Upper lobe of left lung (tissue), 6 donors: ENCODE measurements around the gene FCN1. TPM values are rescaled to one million over a fixed set of nuclear protein-coding genes. Genes with fewer than 3 reads are reported as not detected.

Experiments
- ATAC-seq, 2 donors: fragments of 200-7000 bp; cut with Tn5 transposase; one replicate each; pipeline ENCODE4 v1.9.1; 2022; ENCODE audit warnings: mild to moderate bottlenecking in 2 of 2, moderate library complexity in 2 of 2; ENCODE audit not compliant: low FRiP score in 2 of 2
- DNase-seq, 2 donors: peaks; one replicate each; pipeline ENCODE4 v3.0.0-alpha.2; 2019 to 2020
- H3K27ac ChIP-seq, 4 donors: fragments of 200-600 bp; sonication (generic); one replicate each; pipeline ENCODE4 v1.5.1; 2016 to 2019
- H3K27me3 ChIP-seq, 4 donors: fragments of 200-600 bp; sonication (generic); one replicate each; pipeline ENCODE4 v1.5.1; 2017 to 2019
- H3K36me3 ChIP-seq, 4 donors: fragments of 200-600 bp; sonication (generic); one replicate each; pipeline ENCODE4 v1.5.1; 2016 to 2019
- H3K4me1 ChIP-seq, 4 donors: fragments of 200-600 bp; sonication (generic); one replicate each; pipeline ENCODE4 v1.5.1; 2018 to 2019
- H3K4me3 ChIP-seq, 4 donors: fragments of 200-600 bp; sonication (generic); one replicate each; pipeline ENCODE4 v1.5.1; 2017 to 2019; ENCODE audit warnings: mild to moderate bottlenecking in 2 of 4, moderate library complexity in 1 of 4
- H3K9me3 ChIP-seq, 4 donors: fragments of 200-600 bp; sonication (generic); one replicate each; pipeline ENCODE4 v1.5.1; 2018 to 2019
- EP300 ChIP-seq, 4 donors: sonication (generic); formaldehyde crosslinking; IDR thresholded peaks; one replicate each; pipeline ENCODE4 v1.5.1; 2017; ENCODE audit warnings: antibody characterized with exemption in 4 of 4, control low read depth in 2 of 4
- POLR2A ChIP-seq, 4 donors: fragments of 450-650 bp; IDR thresholded peaks; one replicate each; pipeline ENCODE4 v1.5.1; 2016 to 2017; ENCODE audit warnings: antibody characterized with exemption in 4 of 4, mild to moderate bottlenecking in 2 of 4
- POLR2AphosphoS5 ChIP-seq, 2 donors: sonication (generic); formaldehyde crosslinking; IDR thresholded peaks; one replicate each; pipeline ENCODE4 v1.5.1; 2017; ENCODE audit warnings: antibody characterized with exemption in 2 of 2
- WGBS, 2 donors: methylation state at CpG; one replicate each; pipeline ENCODE4 v1.1.5; 2017 to 2018; 5-methylcytosine and 5-hydroxymethylcytosine counted together
- total RNA-seq, 6 donors: library from RNA; depleted of rRNA in 4 of 6; stranded (reverse); fragments of >200 nt in 4 of 6; gene quantifications; one replicate each; pipeline versions ENCODE4 v1.1.0 to v1.2.1, GENCODE V29; 2016 to 2021
- TF ChIP-seq, protein P1 (sequence below), 6 experiments: fragments of 450-650 bp in 4 of 6; fragments of 200-600 bp in 2 of 6; sonication (generic) in 2 of 6; IDR thresholded peaks; one replicate each; pipeline ENCODE4 v1.5.1; 2016 to 2019; ENCODE audit warnings: antibody characterized with exemption in 6 of 6
- donor health status: DM: no; HTN: no; CAD: no; lungs with moderate emphysema.
- donor health status: DM: no; HTN: yes; CAD: no; lungs with severe emphysema.

FCN1 gene
- 100 to 1,000 TPM in 1 of 6 donors, 10 to 100 TPM in 5; 11.5 to 147 (median 19.7) TPM for total RNA-seq

DNA sequence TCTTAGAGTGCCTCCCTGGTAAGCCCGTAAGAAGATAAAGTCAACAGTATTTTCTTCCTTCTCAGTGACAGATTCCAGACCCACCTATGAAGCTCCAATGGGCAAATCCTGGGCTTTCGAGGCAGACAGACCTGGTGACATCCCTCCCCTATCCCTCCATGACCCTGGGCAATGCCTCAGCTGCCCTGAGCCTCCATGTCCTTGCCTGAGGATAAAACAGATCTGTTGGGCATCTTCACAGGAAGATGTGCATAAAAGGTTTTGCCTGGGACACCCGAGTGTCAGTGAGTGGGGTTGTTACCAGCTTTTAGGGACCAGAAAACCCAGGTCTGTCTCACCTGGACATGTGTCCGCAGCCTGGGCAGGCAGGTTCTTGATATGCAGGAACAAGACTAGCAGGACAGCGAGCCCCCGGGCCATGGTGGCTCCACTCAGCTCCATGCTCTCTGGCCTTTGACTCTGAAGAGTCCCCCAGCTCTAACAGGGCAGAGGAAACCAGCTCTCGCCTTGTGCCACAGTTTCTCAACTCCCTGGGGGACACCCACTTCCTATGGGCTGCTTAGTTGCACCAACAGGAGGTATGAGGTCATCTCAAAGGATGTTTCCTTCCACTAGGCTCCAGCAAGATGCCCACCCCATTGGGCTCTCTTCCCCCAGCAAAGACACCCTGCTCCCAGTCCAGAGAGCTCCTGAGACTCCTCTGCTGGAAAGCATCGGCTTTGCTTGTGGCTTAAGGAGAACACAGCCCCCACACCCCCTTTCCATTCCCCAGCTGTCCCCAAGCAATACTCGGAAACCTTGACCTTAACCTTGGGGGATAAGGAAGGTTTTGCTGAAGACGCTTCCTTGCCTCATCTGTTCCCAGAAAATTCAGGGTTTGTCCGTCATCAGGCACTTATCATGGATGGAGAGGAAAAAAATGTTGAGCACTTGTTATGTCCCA is at the start of gene FCN1:
Gene FCN1 (minus strand): TSS at position 482 of the 943 bp plus-strand sequence. CDS start 41 bp downstream, at position 441.
- Histone ChIP-seq H3K36me3 (no peaks in the 10 kb centered on the region), H3K4me3 (peak within 1 kb of the TSS in 3 of 4 donors; percentile 5 to 35 (median 13)), H3K4me1 (peaks cover 0 to 10% (median under 1%) of the 10 kb centered on the region in 4 donors), H3K9me3 (peaks cover 0 to 8% (median 4%) of the 10 kb centered on the region in 4 donors), H3K27me3 (no peaks in the 10 kb centered on the region), H3K27ac (peak within 1 kb of the TSS in 2 of 4 donors; percentile 54 to 58)
- ATAC-seq (peak in 1 of 2 donors; percentile 49), DNase-seq (peak in 1 of 2 donors; percentile 44)
- no peak for TF ChIP-seq EP300 (IDR thresholded peaks at IDR 0.05)
- TF ChIP-seq, protein P1, sequence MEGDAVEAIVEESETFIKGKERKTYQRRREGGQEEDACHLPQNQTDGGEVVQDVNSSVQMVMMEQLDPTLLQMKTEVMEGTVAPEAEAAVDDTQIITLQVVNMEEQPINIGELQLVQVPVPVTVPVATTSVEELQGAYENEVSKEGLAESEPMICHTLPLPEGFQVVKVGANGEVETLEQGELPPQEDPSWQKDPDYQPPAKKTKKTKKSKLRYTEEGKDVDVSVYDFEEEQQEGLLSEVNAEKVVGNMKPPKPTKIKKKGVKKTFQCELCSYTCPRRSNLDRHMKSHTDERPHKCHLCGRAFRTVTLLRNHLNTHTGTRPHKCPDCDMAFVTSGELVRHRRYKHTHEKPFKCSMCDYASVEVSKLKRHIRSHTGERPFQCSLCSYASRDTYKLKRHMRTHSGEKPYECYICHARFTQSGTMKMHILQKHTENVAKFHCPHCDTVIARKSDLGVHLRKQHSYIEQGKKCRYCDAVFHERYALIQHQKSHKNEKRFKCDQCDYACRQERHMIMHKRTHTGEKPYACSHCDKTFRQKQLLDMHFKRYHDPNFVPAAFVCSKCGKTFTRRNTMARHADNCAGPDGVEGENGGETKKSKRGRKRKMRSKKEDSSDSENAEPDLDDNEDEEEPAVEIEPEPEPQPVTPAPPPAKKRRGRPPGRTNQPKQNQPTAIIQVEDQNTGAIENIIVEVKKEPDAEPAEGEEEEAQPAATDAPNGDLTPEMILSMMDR (IDR thresholded peaks at IDR 0.05): no peak
- TF ChIP-seq POLR2AphosphoS5 (IDR thresholded peaks at IDR 0.05): no peak
- no peak for TF ChIP-seq POLR2A (IDR thresholded peaks at IDR 0.05)
- WGBS, 2 donors: 59 to 66% methylated on average over 10 to 11 of the region's 11 CpGs

DNA sequence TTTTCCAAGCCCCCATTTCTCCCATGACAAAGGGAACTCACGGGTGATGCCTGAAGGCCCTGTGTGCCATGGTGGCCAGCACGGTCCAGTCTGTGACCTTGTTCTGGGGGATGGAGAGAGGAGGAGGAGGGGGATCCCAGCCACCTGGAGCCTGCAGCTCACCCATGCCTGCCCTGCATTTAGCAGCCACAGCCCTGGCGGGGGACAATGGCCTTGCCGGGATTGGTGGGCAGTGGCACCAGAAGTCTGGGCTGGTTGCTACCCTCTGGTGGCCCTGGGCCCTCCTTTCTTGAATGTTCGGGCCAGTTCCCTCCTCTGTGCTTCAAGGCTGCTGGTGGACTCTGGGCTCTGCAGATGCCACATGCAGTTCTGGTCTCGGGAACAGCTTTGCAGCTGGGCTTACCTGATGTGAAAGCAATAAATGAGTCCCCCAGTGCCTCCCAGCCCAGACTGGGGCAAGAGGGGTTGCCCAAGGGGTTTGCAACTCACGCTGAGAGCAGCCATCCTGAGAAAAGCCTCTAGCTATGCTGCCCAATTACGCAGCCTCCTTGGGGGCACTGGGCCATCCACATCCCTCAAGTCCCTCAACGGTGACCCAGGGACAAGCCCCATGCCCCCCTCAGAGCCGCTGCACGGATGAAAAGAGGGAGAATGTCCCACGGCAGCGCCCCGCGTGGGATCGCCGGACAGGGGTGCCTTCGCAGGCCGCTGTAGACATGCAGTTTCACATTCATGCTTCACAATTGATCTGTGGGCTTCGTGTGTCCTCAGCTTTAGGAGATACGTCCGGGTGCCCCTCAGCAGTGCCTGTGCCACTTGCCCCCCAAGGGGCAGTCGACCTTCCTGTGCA is 49.2 kb upstream of the FCN1 start:
- DNase-seq (peak in 1 of 2 donors; percentile 17), ATAC-seq (no peak)
- Histone ChIP-seq H3K36me3 (no peaks in the 10 kb centered on the region), H3K9me3 (no peaks in the 10 kb centered on the region), H3K27ac (no peak overlapping the region), H3K27me3 (no peaks in the 10 kb centered on the region), H3K4me1 (peaks cover 0 to 6% (median 2%) of the 10 kb centered on the region in 4 donors), H3K4me3 (no peak overlapping the region)
- TF ChIP-seq, protein P1 (IDR thresholded peaks at IDR 0.05): no peak
- TF ChIP-seq POLR2A (IDR thresholded peaks at IDR 0.05): no peak
- TF ChIP-seq POLR2AphosphoS5 (IDR thresholded peaks at IDR 0.05): no peak
- TF ChIP-seq EP300 (IDR thresholded peaks at IDR 0.05): no peak
- WGBS, 2 donors: 76 to 92% methylated on average over 5 to 23 of the region's 23 CpGs

DNA sequence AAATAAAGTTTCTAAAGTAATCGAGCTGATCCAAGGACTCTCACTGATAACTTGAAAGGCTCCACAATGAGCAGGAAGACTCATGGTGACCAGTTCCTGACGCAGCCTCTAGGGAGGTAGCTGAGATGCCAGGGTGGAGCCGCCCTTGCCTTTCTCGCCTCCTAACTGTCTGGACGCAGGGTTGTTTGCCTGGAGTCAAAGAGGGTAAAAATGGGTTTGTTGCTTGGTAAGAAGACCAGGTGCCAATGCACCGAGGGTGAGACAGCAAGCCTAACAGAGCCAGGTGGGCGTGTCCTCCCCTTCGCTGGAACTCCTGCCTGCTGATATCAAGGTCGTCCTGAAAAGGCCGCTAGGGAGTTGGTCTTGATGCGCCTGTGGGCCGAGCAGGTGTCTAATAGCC is 48.6 kb upstream of the FCN1 start:
- WGBS, 2 donors: 81 to 83% methylated on average over 2 to 12 of the region's 12 CpGs
- no peaks in the 10 kb centered on the region for H3K36me3 ChIP-seq
- no peaks in the 10 kb centered on the region for H3K27me3 ChIP-seq
- ATAC-seq (no peak), DNase-seq (peak in 1 of 2 donors; percentile 12)
- no peak overlapping the region for H3K27ac ChIP-seq
- H3K4me1 ChIP-seq: peaks cover 0 to 7% (median 2%) of the 10 kb centered on the region in 4 donors
- no peak overlapping the region for H3K4me3 ChIP-seq
- TF ChIP-seq POLR2A (IDR thresholded peaks at IDR 0.05) (no peak), POLR2AphosphoS5 (IDR thresholded peaks at IDR 0.05) (no peak), EP300 (IDR thresholded peaks at IDR 0.05) (no peak)
- TF ChIP-seq, protein P1 (IDR thresholded peaks at IDR 0.05): no peak
- no peaks in the 10 kb centered on the region for H3K9me3 ChIP-seq

DNA sequence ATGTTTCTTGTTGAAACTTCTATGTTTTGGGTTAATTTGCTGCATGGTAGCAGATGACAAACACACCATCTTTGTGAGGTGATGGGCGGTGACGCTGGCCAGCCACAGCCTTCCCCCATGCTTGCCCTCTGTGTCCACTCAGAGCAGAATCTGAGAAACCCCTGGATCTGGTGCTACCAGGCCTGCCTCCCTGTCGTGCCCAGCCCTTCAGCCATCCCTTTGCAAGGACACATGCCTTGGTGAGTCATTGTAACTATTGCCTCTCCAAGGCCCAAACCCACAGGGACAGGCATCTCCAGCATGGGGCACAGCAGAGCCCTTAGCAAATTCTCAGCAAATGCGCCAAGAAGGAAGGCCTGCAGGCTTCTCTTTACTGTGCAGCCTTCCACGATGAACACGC is 48.1 kb upstream of the FCN1 start:
- TF ChIP-seq EP300 (IDR thresholded peaks at IDR 0.05) (no peak), POLR2AphosphoS5 (IDR thresholded peaks at IDR 0.05) (no peak), POLR2A (IDR thresholded peaks at IDR 0.05) (no peak)
- TF ChIP-seq, protein P1 (IDR thresholded peaks at IDR 0.05): no peak
- no peaks in the 10 kb centered on the region for H3K27me3 ChIP-seq
- H3K36me3 ChIP-seq: no peaks in the 10 kb centered on the region
- no peak overlapping the region for H3K4me3 ChIP-seq
- H3K4me1 ChIP-seq: peaks cover 0 to 7% (median 2%) of the 10 kb centered on the region in 4 donors
- H3K27ac ChIP-seq: no peak overlapping the region
- H3K9me3 ChIP-seq: no peaks in the 10 kb centered on the region
- DNase-seq (peak in 1 of 2 donors; percentile 10), ATAC-seq (no peak)
- WGBS, 2 donors: 84 to 96% methylated on average over 4 to 6 of the region's 6 CpGs
